Right cardiac atrium (tissue), 5 donors: Measurements from ENCODE around the gene GABBR2. TPM values are rescaled to one million over a fixed set of nuclear protein-coding genes. Genes with fewer than 3 reads are reported as not detected.

Source experiments
- ATAC-seq, 2 donors: fragments of 200-7000 bp; cut with Tn5 transposase; one replicate each; pipeline versions ENCODE4 v1.8.0 to v1.9.1; 2020; ENCODE audit warnings: moderate library complexity in 2 of 2, mild to moderate bottlenecking in 1 of 2
- DNase-seq, 3 donors: peaks; one replicate each; pipeline ENCODE4 v3.0.0-alpha.2; 2020
- H3K27ac ChIP-seq: one replicate; pipeline ENCODE4 v1.5.1; 2013; ENCODE audit warnings: mild to moderate bottlenecking, low read length, control low read depth, moderate library complexity
- H3K27me3 ChIP-seq: one replicate; pipeline ENCODE4 v1.6.1; 2013; ENCODE audit not compliant: control insufficient read depth, insufficient read depth
- H3K4me1 ChIP-seq: one replicate; pipeline ENCODE4 v1.6.1; 2013; ENCODE audit warnings: low read length; ENCODE audit not compliant: control insufficient read depth, insufficient read depth
- H3K4me3 ChIP-seq: one replicate; pipeline ENCODE4 v1.5.1; 2013; ENCODE audit warnings: low read length, control low read depth
- H3K9me3 ChIP-seq: one replicate; pipeline ENCODE4 v1.6.1; 2013; ENCODE audit warnings: low read length; ENCODE audit not compliant: control insufficient read depth
- WGBS: extraction: QIAGEN DNeasy Blood & Tissue Kit; methylation state at CpG from one replicate; pipeline ENCODE4 v1.1.7; 2013; 5-methylcytosine and 5-hydroxymethylcytosine counted together
- intact Hi-C, 4 donors: fragments of 100-400 bp; cut with DNase I; formaldehyde crosslinking; loops; one replicate each; pipeline versions ENCODE4 v1.11.0 to v1.14.0; 2022 to 2023
- polyA plus RNA-seq: library from polyadenylated mRNA; stranded (reverse); fragments of 200-250 nt; gene quantifications from one replicate; pipeline ENCODE4 v1.2.3, GENCODE V29; 2013
- total RNA-seq, 4 donors: library from RNA; stranded (reverse); fragmentation: NEBNext Ultra II Directional; extraction: Animal tissue kit (Norgen Biotek cat#: 25700); gene quantifications; one replicate each; pipeline ENCODE4 v1.2.1, GENCODE V29; 2021
- donor health status: healthy with polysubstance abuse.
- donor health status: DM: no; HTN: yes; CAD: no.
- donor health status: DM: no; HTN: no; CAD: no.
- donor health status: DM: no; HTN: yes; CAD: no; lungs with severe emphysema.
- donor health status: DM: yes; HTN: yes; CAD: no.

GABBR2 gene
- total and polyA plus RNA-seq, 5 donors = not detected

- peak; percentile 50 to 54 for ATAC-seq
- WGBS = 67% methylated on average over 13 of the region's 13 CpGs
These were observed 104.8 kb downstream of the GABBR2 start for GRCh38 chr9:98603821-98604383.

GRCh38 chr9:98602839-98603500 is 105.8 kb downstream of the GABBR2 start:
- H3K9me3 ChIP-seq = no peaks in the 10 kb centered on the region
- H3K27ac ChIP-seq = no peak overlapping the region
- H3K4me1 ChIP-seq = no peaks in the 10 kb centered on the region
- ATAC-seq (peak in 1 of 2 donors; percentile 21), DNase-seq (peak in 1 of 3 donors; percentile 51)
- 30% methylated on average over 5 of the region's 5 CpGs for WGBS
- no peaks in the 10 kb centered on the region for H3K27me3 ChIP-seq
- no peak overlapping the region for H3K4me3 ChIP-seq
- intact Hi-C loops = no loop called here

More at GRCh38 chr9:98603821-98604383, 104.8 kb downstream of the GABBR2 start:
- no peak overlapping the region for H3K4me3 ChIP-seq
- H3K27ac ChIP-seq = no peak overlapping the region
- no peaks in the 10 kb centered on the region for H3K27me3 ChIP-seq
- H3K9me3 ChIP-seq = no peaks in the 10 kb centered on the region
- intact Hi-C loops = no loop called here
- DNase-seq = no peak
- no peaks in the 10 kb centered on the region for H3K4me1 ChIP-seq

GRCh38 chr9:98600631-98601030 is 108.1 kb downstream of the GABBR2 start:
- Histone ChIP-seq H3K9me3 (no peaks in the 10 kb centered on the region), H3K27ac (no peak overlapping the region), H3K27me3 (no peaks in the 10 kb centered on the region), H3K4me3 (no peak overlapping the region), H3K4me1 (no peaks in the 10 kb centered on the region)
- 78% methylated on average over 12 of the region's 12 CpGs for WGBS
- no peak for ATAC-seq
- no peak for DNase-seq
- intact Hi-C loops = no loop called here

- intact Hi-C loops = no loop called here
- H3K4me3 ChIP-seq = no peak overlapping the region
- H3K27me3 ChIP-seq = no peaks in the 10 kb centered on the region
- H3K9me3 ChIP-seq = no peaks in the 10 kb centered on the region
- H3K27ac ChIP-seq = no peak overlapping the region
- no peak for ATAC-seq
- 78% methylated on average over 8 of the region's 8 CpGs for WGBS
- DNase-seq = no peak
- H3K4me1 ChIP-seq = no peaks in the 10 kb centered on the region
These were observed 109.0 kb downstream of the GABBR2 start for GRCh38 chr9:98599566-98600216.

- Histone ChIP-seq H3K27me3 (no peaks in the 10 kb centered on the region), H3K4me3 (no peak overlapping the region), H3K27ac (no peak overlapping the region), H3K9me3 (no peaks in the 10 kb centered on the region), H3K4me1 (no peaks in the 10 kb centered on the region)
- no peak for DNase-seq
- intact Hi-C loops = no loop called here
- WGBS = 96% methylated on average over 2 of the region's 2 CpGs
- ATAC-seq = no peak
These were observed 109.9 kb downstream of the GABBR2 start for GRCh38 chr9:98598861-98599260.

- ATAC-seq = no peak
- H3K4me3 ChIP-seq = no peak overlapping the region
- H3K27ac ChIP-seq = no peak overlapping the region
- intact Hi-C loops = no loop called here
- no peaks in the 10 kb centered on the region for H3K27me3 ChIP-seq
- H3K9me3 ChIP-seq = no peaks in the 10 kb centered on the region
- H3K4me1 ChIP-seq = no peaks in the 10 kb centered on the region
- no peak for DNase-seq
These were observed 111.4 kb downstream of the GABBR2 start for GRCh38 chr9:98597236-98597771.

GRCh38 chr9:98596486-98596885 is 112.2 kb downstream of the GABBR2 start:
- Histone ChIP-seq H3K4me1 (no peaks in the 10 kb centered on the region), H3K9me3 (no peaks in the 10 kb centered on the region), H3K27me3 (no peaks in the 10 kb centered on the region), H3K4me3 (no peak overlapping the region), H3K27ac (no peak overlapping the region)
- no peak for DNase-seq
- intact Hi-C loops = no loop called here
- no peak for ATAC-seq
- 66% methylated on average over 7 of the region's 7 CpGs for WGBS

GRCh38 chr9:98594546-98595160 is 114.1 kb downstream of the GABBR2 start:
- H3K4me1 ChIP-seq = no peaks in the 10 kb centered on the region
- no peak overlapping the region for H3K4me3 ChIP-seq
- H3K27ac ChIP-seq = no peak overlapping the region
- intact Hi-C loops = no loop called here
- no peaks in the 10 kb centered on the region for H3K27me3 ChIP-seq
- DNase-seq (no peak), ATAC-seq (no peak)
- WGBS = 82% methylated on average over 11 of the region's 11 CpGs
- H3K9me3 ChIP-seq = no peaks in the 10 kb centered on the region

- intact Hi-C loops = no loop called here
- Histone ChIP-seq H3K9me3 (no peaks in the 10 kb centered on the region), H3K27ac (no peak overlapping the region), H3K27me3 (no peaks in the 10 kb centered on the region), H3K4me1 (no peaks in the 10 kb centered on the region), H3K4me3 (no peak overlapping the region)
- DNase-seq (no peak), ATAC-seq (no peak)
- WGBS = 80% methylated on average over 15 of the region's 15 CpGs
These were observed 115.1 kb downstream of the GABBR2 start for GRCh38 chr9:98593354-98594253.

GRCh38 chr9:98591696-98592095 is 117.0 kb downstream of the GABBR2 start:
- no peak for DNase-seq
- H3K4me3 ChIP-seq = no peak overlapping the region
- intact Hi-C loops = no loop called here
- ATAC-seq = no peak
- no peaks in the 10 kb centered on the region for H3K4me1 ChIP-seq
- no peak overlapping the region for H3K27ac ChIP-seq
- H3K27me3 ChIP-seq = no peaks in the 10 kb centered on the region
- WGBS = 89% methylated on average over 3 of the region's 3 CpGs
- no peaks in the 10 kb centered on the region for H3K9me3 ChIP-seq
